Left ventricle myocardium superior (tissue), 1 donor: ENCODE results near the gene ENTPD2. TPM values are rescaled to one million over a fixed set of nuclear protein-coding genes. Genes with fewer than 3 reads are reported as not detected.
A peak's percentile ranks its signal among the peaks of the same experiment; 100 is the strongest.

Source experiments
- ATAC-seq: fragments of 200-7000 bp; cut with Tn5 transposase; one replicate; pipeline ENCODE4 v1.9.1; 2020; ENCODE audit warnings: mild to moderate bottlenecking, moderate library complexity
- DNase-seq: peaks from one replicate; pipeline ENCODE4 v3.0.0-alpha.2; 2020
- intact Hi-C: fragments of 100-400 bp; cut with micrococcal nuclease; formaldehyde crosslinking; loops from one replicate; pipeline ENCODE4 v1.11.0; 2022
- total RNA-seq: library from RNA; stranded (reverse); fragmentation: NEBNext Ultra II Directional; extraction: Animal tissue kit (Norgen Biotek cat#: 25700); gene quantifications from one replicate; pipeline ENCODE4 v1.2.1, GENCODE V29; 2021
- donor health status: DM: no; HTN: yes; CAD: no; lungs with severe emphysema.

ENTPD2 gene
- total RNA-seq, 1 donor from 2014 or later = 2.1 TPM

- no peak for ATAC-seq
- intact Hi-C loops = no loop called here
- DNase-seq = no peak
These were observed 2.6 kb downstream of the ENTPD2 start for GRCh38 chr9:137051145-137051724.

- no peak for ATAC-seq
These were observed 3.3 kb downstream of the ENTPD2 start for GRCh38 chr9:137050570-137050969.

GRCh38 chr9:137049544-137050449 lies 4.1 kb downstream of the ENTPD2 start:
- intact Hi-C loops = no loop called here
- ATAC-seq (peak; percentile 9), DNase-seq (peak; percentile 72)

More at GRCh38 chr9:137050570-137050969, 3.3 kb downstream of the ENTPD2 start:
- DNase-seq = no peak
- intact Hi-C loops = no loop called here

GRCh38 chr9:137048655-137049543 lies 5.0 kb downstream of the ENTPD2 start:
- ATAC-seq (no peak), DNase-seq (no peak)
- intact Hi-C loops = no loop called here

- intact Hi-C loops = no loop called here
- ATAC-seq = peak; percentile 74
- peak; percentile 89 for DNase-seq
These were observed 7.6 kb downstream of the ENTPD2 start, which contains the start of gene NPDC1 for GRCh38 chr9:137046088-137046787. Gene NPDC1, minus strand, starts transcription at chr9:137046177. Its CDS starts 188 bp downstream, at chr9:137045989.

- ATAC-seq = peak; percentile 27
- intact Hi-C loops = no loop called here
- peak; percentile 73 for DNase-seq
These were observed 8.4 kb downstream of the ENTPD2 start for GRCh38 chr9:137045294-137046087.

- intact Hi-C loops = no loop called here
- DNase-seq = no peak
- peak; percentile 4 for ATAC-seq
These were observed 9.2 kb downstream of the ENTPD2 start for GRCh38 chr9:137044502-137045177.

GRCh38 chr9:137044037-137044436 lies 9.8 kb downstream of the ENTPD2 start:
- DNase-seq = no peak
- ATAC-seq = no peak
- intact Hi-C loops = no loop called here

GRCh38 chr9:137042751-137043727 lies 10.8 kb downstream of the ENTPD2 start:
- DNase-seq = peak; percentile 65
- ATAC-seq = peak; percentile 39
- intact Hi-C loops = no loop called here

GRCh38 chr9:137041124-137041523 lies 12.7 kb downstream of the ENTPD2 start:
- DNase-seq = no peak
- no peak for ATAC-seq
- intact Hi-C loops = no loop called here

GRCh38 chr9:137040568-137040967 lies 13.3 kb downstream of the ENTPD2 start:
- DNase-seq (no peak), ATAC-seq (no peak)
- intact Hi-C loops = no loop called here

- DNase-seq = no peak
- intact Hi-C loops = no loop called here
- ATAC-seq = no peak
These were observed 14.1 kb downstream of the ENTPD2 start for GRCh38 chr9:137039611-137040366.

- no peak for ATAC-seq
- intact Hi-C loops = no loop called here
- no peak for DNase-seq
These were observed 14.9 kb downstream of the ENTPD2 start for GRCh38 chr9:137038916-137039315.

GRCh38 chr9:137037483-137037882 lies 16.4 kb downstream of the ENTPD2 start:
- intact Hi-C loops = no loop called here
- DNase-seq (no peak), ATAC-seq (no peak)

GRCh38 chr9:137037035-137037434 lies 16.8 kb downstream of the ENTPD2 start:
- no peak for ATAC-seq
- intact Hi-C loops = no loop called here
- no peak for DNase-seq

GRCh38 chr9:137035937-137036336 lies 17.9 kb downstream of the ENTPD2 start:
- ATAC-seq (no peak), DNase-seq (no peak)
- intact Hi-C loops = no loop called here
